HG02623 (cell line): ENCODE results near the gene KCNH3.
"Not testable (repeated sequence)": the region's sequence is repeated elsewhere in the genome, so short reads cannot be mapped to it uniquely, and the experiment has no call there.

Source experiments
- ATAC-seq: cut with Tn5 transposase; IDR thresholded peaks from one replicate; pipeline ENCODE4 v1.9.1; 2021; ENCODE audit warnings: moderate library complexity; ENCODE audit not compliant: unreplicated experiment

The KCNH3 gene

DNA sequence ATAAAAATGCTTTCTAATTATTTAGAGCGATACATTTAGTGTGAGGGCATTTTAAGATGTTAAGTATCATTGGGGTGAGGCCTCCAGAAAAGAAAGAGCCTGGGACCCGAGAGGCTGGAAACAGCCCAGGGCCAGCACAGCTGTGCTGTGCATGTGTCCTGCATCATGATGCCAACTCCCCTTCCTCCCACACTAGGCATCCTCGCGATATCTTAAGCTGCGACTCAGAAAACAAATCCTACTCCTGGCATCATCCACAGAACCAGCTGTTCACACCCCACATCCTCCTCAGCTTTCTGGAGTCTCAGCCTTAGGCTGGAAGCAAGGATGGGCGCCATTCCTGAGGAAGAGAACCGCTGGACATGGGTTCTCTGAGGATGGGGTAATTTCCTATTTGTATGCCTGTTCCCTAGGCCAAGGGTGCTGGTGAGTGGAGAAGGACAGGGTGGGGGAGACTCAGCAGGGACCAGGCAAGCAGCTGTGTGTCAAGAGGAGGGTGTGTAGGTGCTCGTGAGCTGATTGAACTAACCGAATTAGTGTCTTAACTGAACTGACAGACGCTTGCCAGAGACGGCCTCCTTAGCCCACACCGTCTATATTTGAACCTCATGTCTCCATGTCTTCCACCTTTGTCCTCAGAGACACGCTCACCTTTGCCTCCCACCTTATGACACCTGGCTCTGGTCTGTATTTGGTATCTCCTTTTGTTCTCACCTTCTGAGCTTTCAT lies 44.7 kb downstream of the KCNH3 start:
- no peak for ATAC-seq

DNA sequence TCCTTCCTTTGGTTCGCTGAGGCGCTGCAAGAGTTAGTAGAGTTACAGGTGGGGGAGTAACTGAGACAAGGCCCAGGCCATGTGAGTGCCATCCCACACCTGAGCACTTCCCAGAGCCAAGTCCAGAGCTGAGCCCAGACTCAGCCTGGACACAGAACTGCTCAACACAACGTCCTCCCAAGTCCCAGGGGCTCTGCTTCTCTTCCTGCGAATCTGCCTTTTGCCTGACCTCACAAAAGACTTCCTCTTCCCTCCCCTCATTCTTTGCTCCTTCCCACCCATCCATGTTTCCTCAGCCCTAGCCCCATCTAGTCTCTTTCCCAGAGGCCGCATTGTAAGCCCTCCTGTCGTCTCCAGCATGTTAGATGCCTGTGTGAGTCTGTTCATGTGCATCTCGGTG lies 45.8 kb downstream of the KCNH3 start:
- ATAC-seq: no peak

DNA sequence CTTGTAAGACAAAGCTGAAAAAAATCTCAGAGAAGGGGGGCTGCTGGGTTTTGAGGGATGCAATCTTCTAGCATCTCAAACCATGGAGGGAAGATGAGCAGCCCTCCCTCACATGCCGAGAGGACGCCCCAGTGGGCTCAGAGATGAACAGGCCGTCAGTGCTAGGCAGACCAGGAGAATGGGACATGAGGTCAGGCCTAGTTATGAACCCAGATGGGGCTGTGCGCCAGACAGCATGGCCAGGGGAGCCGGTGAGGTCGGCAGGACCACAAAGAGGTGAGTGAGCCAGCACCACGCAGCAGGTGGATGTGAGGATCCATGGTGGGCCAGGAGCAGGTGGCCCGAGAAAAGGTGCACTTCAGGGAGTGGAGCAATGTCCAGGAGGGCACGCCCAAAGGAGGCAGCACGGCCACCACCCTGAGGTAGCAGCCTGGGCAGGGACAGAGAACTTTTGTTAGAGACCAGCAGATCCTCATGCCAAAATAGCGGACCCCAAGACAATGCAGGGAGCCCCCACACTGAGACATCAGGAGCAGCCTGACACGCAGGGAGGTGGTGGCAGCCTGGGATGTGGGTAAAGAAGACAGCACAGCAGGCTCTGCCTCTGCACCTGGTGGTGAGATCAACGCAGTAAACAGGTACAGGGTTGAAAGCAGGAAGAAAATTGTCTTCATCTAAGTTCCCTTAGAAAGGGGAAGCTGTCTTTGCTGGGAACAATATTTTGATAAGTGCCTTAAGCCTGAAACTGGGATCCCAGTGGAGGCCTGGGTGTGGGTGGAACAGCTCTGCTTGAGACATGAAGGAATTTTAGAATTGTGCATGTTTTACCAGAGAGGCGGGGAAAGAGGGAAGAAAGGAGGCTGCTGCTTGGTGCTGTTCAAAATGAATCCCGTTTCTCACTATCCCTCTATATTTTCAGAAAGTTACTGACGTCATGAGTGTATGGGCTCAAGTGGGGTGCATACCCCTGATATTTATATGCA lies 46.9 kb downstream of the KCNH3 start:
- ATAC-seq: no peak

DNA sequence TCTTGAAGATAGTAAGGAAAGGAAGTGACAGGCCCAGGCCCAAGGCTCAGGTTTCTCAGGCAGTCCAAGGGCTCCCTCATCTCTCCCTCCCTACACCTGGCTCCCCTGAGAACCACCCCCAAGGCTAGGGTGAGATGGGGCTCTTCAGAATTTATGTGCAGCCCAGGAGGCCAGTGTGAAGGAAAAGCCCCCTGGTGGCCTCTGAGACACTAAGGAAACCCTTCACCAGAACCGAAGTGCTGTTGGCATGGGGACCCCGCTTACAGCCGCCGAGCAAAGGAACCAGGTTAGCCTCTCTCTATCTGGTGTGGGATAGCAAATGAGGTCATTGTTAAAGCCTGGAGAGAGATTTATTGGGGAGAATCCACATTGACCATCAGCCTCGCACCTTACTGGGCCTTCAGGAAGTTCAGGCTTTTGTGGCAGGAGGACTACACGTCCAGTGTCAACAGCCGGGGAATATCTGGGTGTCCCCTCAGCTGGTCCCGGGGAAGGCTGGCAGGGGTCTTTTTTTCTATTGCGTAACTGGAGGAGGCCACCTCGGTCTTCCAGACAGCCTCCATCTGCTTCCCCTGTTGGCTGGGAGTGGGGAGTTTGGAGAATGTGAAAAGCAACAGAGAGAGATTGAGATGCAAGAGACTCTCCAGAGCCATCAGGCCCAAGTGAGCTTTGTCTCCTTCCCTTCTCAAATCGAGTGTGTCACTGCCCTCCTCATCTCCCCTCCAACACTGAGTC lies 48.5 kb downstream of the KCNH3 start:
- no peak for ATAC-seq

DNA sequence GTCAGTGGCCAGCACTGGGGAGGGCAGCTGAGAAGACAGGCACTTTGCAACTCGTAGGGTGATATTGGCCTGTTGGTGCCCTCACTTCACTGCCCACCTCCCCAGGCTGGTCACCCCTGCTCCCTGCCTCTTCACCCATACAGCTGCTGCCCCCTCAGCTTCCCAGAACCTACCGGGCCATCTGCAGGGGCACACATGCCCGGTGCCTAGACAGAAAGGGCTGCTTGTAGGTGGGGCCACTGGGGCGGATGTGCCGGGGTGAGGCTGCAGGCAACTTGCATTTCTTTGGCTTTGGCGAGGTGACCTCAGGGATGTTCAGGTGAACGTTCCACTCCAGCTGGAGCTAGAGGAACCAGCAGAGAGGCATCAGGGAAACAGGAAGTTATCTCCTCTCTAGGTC lies 49.5 kb downstream of the KCNH3 start:
- ATAC-seq: no peak

DNA sequence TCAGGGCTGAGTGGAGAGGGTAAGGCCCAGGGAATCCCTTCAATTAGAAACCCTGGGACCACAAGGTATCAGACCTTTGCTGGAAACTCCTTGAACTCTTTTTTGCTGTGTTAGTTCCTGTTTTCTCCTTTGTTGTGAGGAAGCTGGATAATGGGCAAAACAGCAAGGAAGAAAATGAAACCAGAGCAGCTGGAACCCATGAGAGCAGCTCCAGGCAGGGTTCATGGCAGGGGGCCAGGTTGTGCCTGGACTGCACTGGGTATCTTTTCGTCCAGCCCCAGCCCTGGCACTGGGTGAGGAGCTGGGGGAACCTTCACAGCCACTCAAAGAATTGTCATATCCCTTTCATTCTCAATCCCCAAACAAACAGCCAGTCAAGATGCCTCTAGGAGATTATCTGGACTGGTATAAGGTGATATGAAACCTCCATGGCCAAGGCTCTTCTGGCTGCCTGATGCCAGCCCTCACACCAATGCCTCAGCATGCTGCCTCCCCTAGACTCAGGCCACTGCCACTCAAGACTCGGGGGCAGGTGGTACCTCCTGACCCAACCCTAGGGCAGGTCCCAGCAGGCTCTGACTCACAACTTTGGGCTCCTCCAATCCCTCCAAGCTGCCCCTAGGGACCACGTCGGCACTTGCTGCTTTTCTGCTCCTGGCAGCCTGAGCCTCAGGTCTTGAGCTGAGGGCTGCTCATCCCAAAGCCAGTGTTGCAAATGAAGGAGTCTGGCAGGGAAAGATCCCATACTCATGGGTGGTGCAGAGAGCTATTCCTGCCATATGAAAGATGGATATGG lies 50.1 kb downstream of the KCNH3 start:
- no peak for ATAC-seq

DNA sequence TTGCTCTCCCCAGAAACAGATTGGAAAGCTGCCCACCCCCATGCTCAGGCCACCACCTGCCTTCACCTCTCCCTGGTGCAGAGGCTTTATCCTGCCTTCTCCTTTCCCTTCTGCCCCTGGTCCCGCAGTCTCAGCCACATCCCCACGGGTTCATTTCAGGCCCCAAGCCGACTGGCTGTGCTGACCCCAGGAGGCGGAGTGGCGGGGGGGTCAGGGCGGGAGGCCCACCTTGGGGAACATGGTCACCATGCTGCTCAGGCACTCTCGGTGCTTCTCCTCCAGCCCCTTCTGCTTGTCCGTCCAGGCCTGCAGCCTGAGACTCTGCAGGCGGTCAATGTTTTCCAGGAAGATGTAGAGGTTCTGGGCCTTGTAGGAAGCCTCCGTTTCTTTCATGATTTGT lies 59.7 kb downstream of the KCNH3 start:
- no peak for ATAC-seq

DNA sequence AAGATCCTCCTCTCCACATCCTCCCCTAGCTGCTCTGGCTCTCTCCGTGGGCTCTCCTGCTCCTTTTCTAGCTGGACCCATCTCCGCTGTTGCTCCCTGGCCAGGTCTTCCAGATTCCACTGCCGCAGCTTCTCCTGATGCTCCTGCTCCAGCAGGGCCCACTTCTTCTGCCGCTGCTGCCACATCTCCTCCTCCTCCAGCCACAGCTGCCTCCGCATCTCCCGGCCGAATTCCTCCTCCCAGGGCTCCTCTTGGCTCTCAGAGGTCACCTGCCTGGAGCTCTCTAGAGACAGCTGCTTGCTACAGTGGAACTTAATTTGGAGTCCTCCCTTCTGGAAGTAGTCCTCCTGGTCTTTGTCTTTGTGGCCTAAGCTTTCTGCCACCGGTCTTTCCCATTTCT lies 61.1 kb downstream of the KCNH3 start:
- ATAC-seq: no peak

DNA sequence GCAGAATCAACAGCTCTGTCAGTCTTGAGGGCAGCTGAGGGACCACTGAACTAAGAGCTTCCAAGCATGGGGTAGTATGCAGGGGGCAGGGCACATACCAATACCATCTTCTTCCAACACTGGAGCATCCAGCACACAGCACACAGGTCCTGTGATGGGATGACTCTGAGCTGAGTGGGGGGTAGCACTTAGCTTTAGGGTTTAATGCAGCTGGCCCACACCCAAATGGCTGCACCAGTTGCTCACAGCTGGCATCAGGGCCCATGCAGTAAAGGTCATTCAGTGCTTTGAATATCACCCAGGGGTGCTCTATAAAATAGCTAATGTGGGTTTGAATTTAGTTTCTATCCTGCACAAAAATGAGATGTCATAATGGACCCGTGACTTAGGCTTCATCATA lies 64.9 kb downstream of the KCNH3 start:
- no peak for ATAC-seq

DNA sequence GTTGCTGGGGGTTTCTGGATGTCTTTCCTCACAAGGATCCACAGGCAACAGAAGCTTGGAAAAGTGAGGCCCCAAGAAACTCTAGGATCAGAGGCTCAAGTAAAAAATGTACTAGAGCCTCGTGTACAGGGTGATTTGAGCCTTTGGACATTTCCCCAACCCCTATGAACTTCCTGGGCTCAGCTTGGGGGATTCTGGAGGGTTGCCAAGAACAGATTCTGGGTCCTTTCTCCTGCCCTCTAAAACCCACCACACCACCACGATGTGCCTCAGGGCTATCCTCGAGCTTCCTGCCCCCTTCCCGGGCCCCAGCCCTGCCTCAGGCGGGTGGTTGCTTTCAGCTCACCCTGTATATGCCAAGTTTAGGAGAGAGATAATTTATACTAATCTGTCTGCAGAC lies 66.0 kb downstream of the KCNH3 start:
- ATAC-seq: no peak

DNA sequence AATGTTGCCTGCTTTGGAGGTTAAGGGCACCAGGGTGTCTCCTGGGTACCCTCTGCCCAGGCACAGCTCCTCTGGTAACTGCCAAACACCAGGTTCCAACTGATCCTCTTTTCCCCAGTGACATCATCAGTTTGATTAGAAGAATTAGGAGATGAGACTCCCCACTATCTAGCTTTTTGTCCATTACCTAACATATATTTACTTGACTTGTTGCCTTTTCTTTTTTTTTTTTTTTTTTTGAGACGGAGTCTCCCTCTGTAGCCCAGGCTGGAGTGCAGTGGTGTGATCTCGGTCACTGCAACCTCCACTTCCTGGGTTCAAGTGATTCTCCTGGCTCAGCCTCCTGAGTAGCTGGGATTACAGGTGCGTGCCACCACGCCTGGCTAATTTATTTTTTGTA lies 66.7 kb downstream of the KCNH3 start, which contains the start of gene FAM186B:
TSS of gene FAM186B (minus strand) at position 101 of the 400 bp plus-strand sequence. CDS start 162 bp downstream, outside the sequence.
- ATAC-seq: not testable (repeated sequence)
